DOHH2 (cell line): Measurements from ENCODE around the gene INO80.

ENCODE experiments used
- EZH2phosphoT487 ChIP-seq: fragments of 200-600 bp; sonication (generic); IDR thresholded peaks from 2 replicates; pipeline ENCODE4 v1.6.1; 2017; ENCODE audit warnings: borderline replicate concordance, mild to moderate bottlenecking, antibody characterized with exemption, low read length, moderate library complexity, mixed read lengths
- TF ChIP-seq, protein P1 (sequence below): fragments of 200-600 bp; sonication (generic); IDR thresholded peaks from one replicate; pipeline ENCODE4 v1.5.1; 2014; ENCODE audit warnings: antibody characterized with exemption, mild to moderate bottlenecking, low read depth, low read length; ENCODE audit not compliant: poor library complexity, severe bottlenecking

DNA sequence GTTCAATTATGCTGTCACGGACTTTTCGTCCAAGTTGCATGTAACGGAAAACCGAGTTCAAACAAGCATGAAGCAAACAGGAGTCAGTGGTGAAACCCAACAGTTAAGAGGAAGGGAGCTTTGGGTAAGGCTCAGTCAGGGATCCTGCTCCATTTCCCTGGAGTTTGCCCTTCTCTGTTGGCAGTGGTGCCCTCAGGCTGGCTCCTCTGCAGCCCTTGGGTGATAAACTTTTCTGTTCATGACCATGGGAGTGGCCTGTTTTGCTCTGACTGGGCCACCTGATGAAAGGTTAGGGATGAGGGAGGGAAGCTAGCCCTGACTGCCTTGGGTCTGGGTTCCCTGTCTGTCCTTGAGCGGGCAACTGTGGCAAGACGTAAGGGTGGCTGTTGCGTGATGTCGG is 146.7 kb downstream of the INO80 start:
- TF ChIP-seq, protein P1, sequence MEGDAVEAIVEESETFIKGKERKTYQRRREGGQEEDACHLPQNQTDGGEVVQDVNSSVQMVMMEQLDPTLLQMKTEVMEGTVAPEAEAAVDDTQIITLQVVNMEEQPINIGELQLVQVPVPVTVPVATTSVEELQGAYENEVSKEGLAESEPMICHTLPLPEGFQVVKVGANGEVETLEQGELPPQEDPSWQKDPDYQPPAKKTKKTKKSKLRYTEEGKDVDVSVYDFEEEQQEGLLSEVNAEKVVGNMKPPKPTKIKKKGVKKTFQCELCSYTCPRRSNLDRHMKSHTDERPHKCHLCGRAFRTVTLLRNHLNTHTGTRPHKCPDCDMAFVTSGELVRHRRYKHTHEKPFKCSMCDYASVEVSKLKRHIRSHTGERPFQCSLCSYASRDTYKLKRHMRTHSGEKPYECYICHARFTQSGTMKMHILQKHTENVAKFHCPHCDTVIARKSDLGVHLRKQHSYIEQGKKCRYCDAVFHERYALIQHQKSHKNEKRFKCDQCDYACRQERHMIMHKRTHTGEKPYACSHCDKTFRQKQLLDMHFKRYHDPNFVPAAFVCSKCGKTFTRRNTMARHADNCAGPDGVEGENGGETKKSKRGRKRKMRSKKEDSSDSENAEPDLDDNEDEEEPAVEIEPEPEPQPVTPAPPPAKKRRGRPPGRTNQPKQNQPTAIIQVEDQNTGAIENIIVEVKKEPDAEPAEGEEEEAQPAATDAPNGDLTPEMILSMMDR = no peak
- no peak for TF ChIP-seq EZH2phosphoT487
